PC-9 (cell line): ENCODE measurements around the gene MASP1.

ENCODE experiments used
- CTCF ChIP-seq: fragments of 200-600 bp; sonication (generic); conservative IDR thresholded peaks from 2 replicates; pipeline ENCODE4 v1.6.1; 2017; ENCODE audit warnings: mixed run types, antibody characterized with exemption, mild to moderate bottlenecking, moderate library complexity
- EZH2 ChIP-seq: fragments of 200-600 bp; sonication (generic); IDR thresholded peaks from 2 replicates; pipeline ENCODE4 v1.8.0; 2017; ENCODE audit warnings: antibody characterized with exemption, low read depth

GRCh38 chr3:187336322-187336721 lies 44.8 kb upstream of the MASP1 start:
- no peak for TF ChIP-seq CTCF
- TF ChIP-seq EZH2: no peak
